Measurements from ENCODE around the gene DOCK11. TPM values are rescaled to one million over a fixed set of nuclear protein-coding genes. Genes with fewer than 3 reads are reported as not detected.

The DOCK11 gene
- total RNA-seq, 2 donors from 2014 or later = 4.9 to 15.8 TPM

DNA sequence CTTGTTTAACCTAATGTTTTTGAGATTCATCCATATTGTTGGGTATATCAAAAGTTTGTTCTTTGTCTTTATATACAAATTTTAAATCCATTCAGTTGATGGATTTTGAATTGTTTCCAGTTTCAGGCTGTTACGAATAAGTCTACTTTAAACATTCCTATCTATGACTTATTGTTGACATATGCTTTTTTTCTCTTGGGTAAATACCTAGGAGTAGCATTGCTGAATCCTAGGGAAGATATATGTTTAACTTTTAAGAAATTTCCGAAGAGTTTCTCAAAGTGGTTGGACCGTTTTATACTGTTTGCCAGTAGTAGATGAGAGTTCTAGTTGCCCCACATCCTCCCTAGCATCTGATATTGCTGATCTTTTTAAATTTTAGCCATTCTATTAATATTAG is 170.9 kb downstream of the DOCK11 start:
- no peaks in the 10 kb centered on the region for H3K9me3 ChIP-seq
- WGBS, 2 donors = 16 to 50% methylated on average over 3 of the region's 3 CpGs
- TF ChIP-seq, protein P1, sequence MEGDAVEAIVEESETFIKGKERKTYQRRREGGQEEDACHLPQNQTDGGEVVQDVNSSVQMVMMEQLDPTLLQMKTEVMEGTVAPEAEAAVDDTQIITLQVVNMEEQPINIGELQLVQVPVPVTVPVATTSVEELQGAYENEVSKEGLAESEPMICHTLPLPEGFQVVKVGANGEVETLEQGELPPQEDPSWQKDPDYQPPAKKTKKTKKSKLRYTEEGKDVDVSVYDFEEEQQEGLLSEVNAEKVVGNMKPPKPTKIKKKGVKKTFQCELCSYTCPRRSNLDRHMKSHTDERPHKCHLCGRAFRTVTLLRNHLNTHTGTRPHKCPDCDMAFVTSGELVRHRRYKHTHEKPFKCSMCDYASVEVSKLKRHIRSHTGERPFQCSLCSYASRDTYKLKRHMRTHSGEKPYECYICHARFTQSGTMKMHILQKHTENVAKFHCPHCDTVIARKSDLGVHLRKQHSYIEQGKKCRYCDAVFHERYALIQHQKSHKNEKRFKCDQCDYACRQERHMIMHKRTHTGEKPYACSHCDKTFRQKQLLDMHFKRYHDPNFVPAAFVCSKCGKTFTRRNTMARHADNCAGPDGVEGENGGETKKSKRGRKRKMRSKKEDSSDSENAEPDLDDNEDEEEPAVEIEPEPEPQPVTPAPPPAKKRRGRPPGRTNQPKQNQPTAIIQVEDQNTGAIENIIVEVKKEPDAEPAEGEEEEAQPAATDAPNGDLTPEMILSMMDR (IDR thresholded peaks at IDR 0.05) = no peak
- TF ChIP-seq POLR2A (IDR thresholded peaks at IDR 0.05) = no peak
- DNase-seq (no peak), ATAC-seq (no peak)
- no peak overlapping the region for H3K4me3 ChIP-seq
- H3K27ac ChIP-seq = no peak overlapping the region
- H3K36me3 ChIP-seq (replicated peaks in 1 of 2; ENCODE audit: insufficient read depth in 1 of 2, low read depth in 2 of 2) = no peaks in the 10 kb centered on the region
- intact Hi-C loops (cut with DNase I) = no loop called here
- H3K4me1 ChIP-seq = no peaks in the 10 kb centered on the region
- no peaks in the 10 kb centered on the region for H3K27me3 ChIP-seq

DNA sequence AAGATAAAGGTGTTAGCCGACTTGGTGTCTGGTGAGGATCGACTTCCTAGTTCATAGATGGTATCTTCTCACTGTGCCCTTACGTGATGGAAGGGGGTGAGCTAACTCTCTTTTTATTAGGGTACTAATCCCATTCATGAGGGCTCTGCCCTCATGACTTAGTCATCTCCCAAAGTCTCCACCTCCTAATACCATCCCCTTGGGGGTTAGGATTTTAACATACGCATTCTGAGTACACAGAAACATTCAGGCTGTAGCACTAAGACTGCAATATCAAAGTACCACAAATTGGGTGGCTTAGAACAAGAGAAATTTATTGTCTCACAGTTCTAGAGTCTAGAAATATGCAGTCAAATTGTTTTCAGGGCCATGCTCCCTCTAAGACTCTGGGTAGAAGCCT is 173.8 kb downstream of the DOCK11 start:
- no peak for TF ChIP-seq POLR2A (IDR thresholded peaks at IDR 0.05)
- TF ChIP-seq, protein P1 (IDR thresholded peaks at IDR 0.05) = no peak
- DNase-seq (no peak), ATAC-seq (no peak)
- WGBS, 2 donors = 79 to 96% methylated on average over 3 to 4 of the region's 4 CpGs
- H3K9me3 ChIP-seq = no peaks in the 10 kb centered on the region
- H3K36me3 ChIP-seq (replicated peaks in 1 of 2; ENCODE audit: insufficient read depth in 1 of 2, low read depth in 2 of 2) = no peaks in the 10 kb centered on the region
- no peaks in the 10 kb centered on the region for H3K4me1 ChIP-seq
- H3K27me3 ChIP-seq = no peaks in the 10 kb centered on the region
- H3K4me3 ChIP-seq = no peak overlapping the region
- no peak overlapping the region for H3K27ac ChIP-seq
- intact Hi-C loops (cut with DNase I) = no loop called here

DNA sequence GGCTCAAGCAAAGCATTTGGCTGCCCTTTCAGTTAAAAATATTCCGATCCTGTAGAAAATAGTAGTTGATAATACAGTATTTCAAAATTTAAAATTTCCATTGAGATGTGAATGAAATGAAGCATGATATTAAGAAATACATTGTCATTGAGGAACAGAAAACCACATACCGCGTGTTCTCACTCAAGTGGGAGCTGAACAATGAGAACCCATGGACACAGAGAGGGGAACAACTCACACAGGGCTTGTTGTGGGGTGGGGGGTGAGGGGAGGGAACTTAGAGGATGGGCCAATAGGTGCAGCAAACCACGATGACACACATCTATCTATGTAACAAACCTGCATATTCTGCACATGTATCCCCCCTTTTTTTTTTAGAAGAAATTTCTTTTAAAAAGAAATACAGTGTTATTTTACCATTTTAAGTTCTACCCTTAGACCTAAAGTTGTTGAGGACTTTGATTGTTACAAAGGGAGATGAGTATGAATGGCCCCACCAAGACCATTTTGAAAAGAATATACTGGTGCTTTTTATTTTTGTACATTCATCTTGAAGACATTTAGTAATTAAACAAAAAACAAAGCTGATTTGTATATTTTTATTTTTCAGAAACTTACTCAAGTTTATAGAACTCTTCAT is 179.8 kb downstream of the DOCK11 start:
- intact Hi-C loops (cut with DNase I) = no loop called here
- Histone ChIP-seq H3K4me1 (no peaks in the 10 kb centered on the region), H3K36me3 (replicated peaks in 1 of 2; ENCODE audit: insufficient read depth in 1 of 2, low read depth in 2 of 2) (no peaks in the 10 kb centered on the region), H3K27me3 (no peaks in the 10 kb centered on the region), H3K27ac (no peak overlapping the region), H3K9me3 (no peaks in the 10 kb centered on the region), H3K4me3 (no peak overlapping the region)
- no peak for DNase-seq
- no peak for TF ChIP-seq POLR2A (IDR thresholded peaks at IDR 0.05)
- TF ChIP-seq, protein P1 (IDR thresholded peaks at IDR 0.05) = no peak
- ATAC-seq = no peak
- 81 to 97% methylated on average over 4 of the region's 4 CpGs for WGBS, 2 donors

DNA sequence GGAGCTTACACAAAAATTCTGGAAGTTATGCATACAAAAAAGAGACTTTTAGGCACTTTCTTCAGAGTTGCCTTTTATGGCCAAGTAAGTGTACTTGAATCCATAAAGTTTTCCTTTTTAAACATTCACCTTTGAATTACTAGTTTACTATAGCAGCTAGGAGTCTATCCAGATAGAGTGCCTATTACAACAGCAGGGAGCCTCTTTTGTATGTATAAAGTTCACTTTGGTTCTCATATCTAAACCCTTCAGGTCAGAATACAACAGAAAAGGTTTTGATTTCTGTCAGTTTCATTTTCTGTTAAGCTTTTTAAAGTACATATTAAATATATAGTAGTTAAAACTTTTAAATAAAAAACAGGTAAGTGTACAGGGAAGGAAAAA is 180.3 kb downstream of the DOCK11 start:
- H3K4me3 ChIP-seq = no peak overlapping the region
- ATAC-seq = no peak
- no peaks in the 10 kb centered on the region for H3K9me3 ChIP-seq
- H3K27me3 ChIP-seq = no peaks in the 10 kb centered on the region
- DNase-seq = no peak
- intact Hi-C loops (cut with DNase I) = no loop called here
- H3K4me1 ChIP-seq = no peaks in the 10 kb centered on the region
- no peak for TF ChIP-seq POLR2A (IDR thresholded peaks at IDR 0.05)
- TF ChIP-seq, protein P1 (IDR thresholded peaks at IDR 0.05) = no peak
- H3K36me3 ChIP-seq (replicated peaks in 1 of 2; ENCODE audit: insufficient read depth in 1 of 2, low read depth in 2 of 2) = no peaks in the 10 kb centered on the region
- H3K27ac ChIP-seq = no peak overlapping the region

DNA sequence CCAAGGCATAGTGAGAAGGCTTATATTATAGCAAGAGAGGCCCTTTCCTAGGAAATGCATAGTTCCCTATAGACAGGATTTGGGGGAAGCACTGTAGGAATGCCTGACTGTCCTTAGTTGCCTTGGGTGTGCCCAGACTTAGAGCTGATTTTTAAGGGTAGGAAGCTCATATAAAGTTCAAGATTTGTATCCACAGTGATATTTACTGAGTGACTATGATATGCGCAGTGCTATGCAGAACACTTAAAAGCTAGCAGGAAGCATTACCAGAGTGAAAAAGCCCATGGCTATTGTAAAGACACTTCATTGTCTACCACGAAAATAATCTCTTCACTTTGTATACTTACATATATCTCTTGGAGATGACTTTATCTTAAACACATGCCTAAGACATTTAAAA is 181.7 kb downstream of the DOCK11 start:
- 75 to 82% methylated on average over 2 of the region's 2 CpGs for WGBS, 2 donors
- Histone ChIP-seq H3K36me3 (replicated peaks in 1 of 2; ENCODE audit: insufficient read depth in 1 of 2, low read depth in 2 of 2) (no peaks in the 10 kb centered on the region), H3K4me1 (peaks cover 5% of the 10 kb centered on the region), H3K27ac (no peak overlapping the region), H3K9me3 (no peaks in the 10 kb centered on the region), H3K4me3 (no peak overlapping the region), H3K27me3 (no peaks in the 10 kb centered on the region)
- no peak for ATAC-seq
- intact Hi-C loops (cut with DNase I) = no loop called here
- DNase-seq = no peak
- no peak for TF ChIP-seq POLR2A (IDR thresholded peaks at IDR 0.05)

All from body of pancreas (tissue), 4 donors.